Astrocyte of the cerebellum (primary cell): ENCODE data around the gene SIRT5.

Experiments used
- DNase-seq: peaks from one replicate; pipeline ENCODE4 v3.0.0-alpha.2; 2011; ENCODE audit warnings: low read depth
- H3K4me3 ChIP-seq: 2 replicates; pipeline ENCODE4 v1.5.1; 2011; ENCODE audit warnings: mild to moderate bottlenecking, low read depth, low read length, moderate library complexity
- CTCF ChIP-seq: IDR thresholded peaks from 2 replicates; pipeline ENCODE4 v1.5.1; 2012; ENCODE audit warnings: low read length, low read depth, moderate library complexity, mild to moderate bottlenecking; ENCODE audit errors: missing control alignments
- in situ Hi-C: cut with HindIII; loops from 2 replicates; pipeline ENCODE4 v1.10.0; 2017; ENCODE audit warnings: low sequenced_read_pairs

Gene SIRT5

GRCh38 chr6:13574571-13575376, at the start of gene SIRT5:
Gene SIRT5, plus strand, starts transcription at chr6:13574601. Its CDS starts 9,510 bp downstream, at chr6:13584111.
- in situ Hi-C loops: no loop called here
- peak within 1 kb of the TSS; percentile 85 for H3K4me3 ChIP-seq
- TF ChIP-seq CTCF: no peak
- peak; percentile 61 for DNase-seq

- no peak for TF ChIP-seq CTCF
- DNase-seq: no peak
- no peak overlapping the region for H3K4me3 ChIP-seq
- in situ Hi-C loops: no loop called here
Measured at GRCh38 chr6:13524801-13525508, 49.4 kb upstream of the SIRT5 start.

GRCh38 chr6:13526357-13526726, 48.1 kb upstream of the SIRT5 start:
- DNase-seq: no peak
- in situ Hi-C loops: no loop called here
- no peak overlapping the region for H3K4me3 ChIP-seq
- no peak for TF ChIP-seq CTCF

- in situ Hi-C loops: no loop called here
- DNase-seq: no peak
- no peak overlapping the region for H3K4me3 ChIP-seq
- TF ChIP-seq CTCF: no peak
Measured at GRCh38 chr6:13526727-13527670, 47.4 kb upstream of the SIRT5 start.

- DNase-seq: no peak
- in situ Hi-C loops: no loop called here
- TF ChIP-seq CTCF: no peak
- H3K4me3 ChIP-seq: no peak overlapping the region
Measured at GRCh38 chr6:13527671-13528056, 46.7 kb upstream of the SIRT5 start.

- DNase-seq: no peak
- TF ChIP-seq CTCF: no peak
- no peak overlapping the region for H3K4me3 ChIP-seq
- in situ Hi-C loops: no loop called here
Measured at GRCh38 chr6:13528232-13528631, 46.2 kb upstream of the SIRT5 start.
